ENCODE measurements around the gene ASB16. TPM values are rescaled to one million over a fixed set of nuclear protein-coding genes. Genes with fewer than 3 reads are reported as not detected.

Gene ASB16
- total RNA-seq, 1 experiment from 2014 or later = not detected

DNA sequence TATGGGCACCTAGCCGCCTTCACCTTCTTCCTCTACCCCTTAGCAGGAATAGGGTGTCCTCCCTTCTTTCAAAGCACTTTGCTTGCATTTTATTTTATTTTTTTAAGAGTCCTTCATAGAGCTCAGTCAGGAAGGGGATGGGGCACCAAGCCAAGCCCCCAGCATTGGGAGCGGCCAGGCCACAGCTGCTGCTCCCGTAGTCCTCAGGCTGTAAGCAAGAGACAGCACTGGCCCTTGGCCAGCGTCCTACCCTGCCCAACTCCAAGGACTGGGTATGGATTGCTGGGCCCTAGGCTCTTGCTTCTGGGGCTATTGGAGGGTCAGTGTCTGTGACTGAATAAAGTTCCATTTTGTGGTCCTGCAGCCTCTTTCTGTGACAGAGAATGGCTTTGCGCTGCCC lies 20.9 kb downstream of the ASB16 start:
- DNase-seq (ENCODE audit: unreplicated experiment) = no peak
- peaks cover 71% of the 10 kb centered on the region for H3K36me3 Mint-ChIP-seq (ENCODE audit: insufficient read depth, unreplicated experiment)
- BruUV-seq (replicated peaks) = no TSS peak
- no peak overlapping the region for H3K4me3 Mint-ChIP-seq (ENCODE audit: unreplicated experiment)
- ChIA-PET CTCF (interaction anchor here (1.4 kb wide), 1 partner anchor 18 kb away, joined by 4 read pairs; no protein-coding TSS in a partner anchor), POLR2A (interaction anchor here (0.6 to 1.7 kb wide), 4 partner anchors 8 to 133 kb away, joined by 3 to 6 read pairs (median 4); partner anchors contain the start of gene SLC25A39)
- H3K9me3 Mint-ChIP-seq (ENCODE audit: unreplicated experiment) = no peaks in the 10 kb centered on the region
- intact Hi-C loops (cut with micrococcal nuclease) = no loop called here
- H3K27me3 Mint-ChIP-seq (ENCODE audit: insufficient read depth, unreplicated experiment) = no peaks in the 10 kb centered on the region
- H3K27ac Mint-ChIP-seq (ENCODE audit: low read depth, unreplicated experiment) = no peak overlapping the region
- TF ChIP-seq, protein P1, sequence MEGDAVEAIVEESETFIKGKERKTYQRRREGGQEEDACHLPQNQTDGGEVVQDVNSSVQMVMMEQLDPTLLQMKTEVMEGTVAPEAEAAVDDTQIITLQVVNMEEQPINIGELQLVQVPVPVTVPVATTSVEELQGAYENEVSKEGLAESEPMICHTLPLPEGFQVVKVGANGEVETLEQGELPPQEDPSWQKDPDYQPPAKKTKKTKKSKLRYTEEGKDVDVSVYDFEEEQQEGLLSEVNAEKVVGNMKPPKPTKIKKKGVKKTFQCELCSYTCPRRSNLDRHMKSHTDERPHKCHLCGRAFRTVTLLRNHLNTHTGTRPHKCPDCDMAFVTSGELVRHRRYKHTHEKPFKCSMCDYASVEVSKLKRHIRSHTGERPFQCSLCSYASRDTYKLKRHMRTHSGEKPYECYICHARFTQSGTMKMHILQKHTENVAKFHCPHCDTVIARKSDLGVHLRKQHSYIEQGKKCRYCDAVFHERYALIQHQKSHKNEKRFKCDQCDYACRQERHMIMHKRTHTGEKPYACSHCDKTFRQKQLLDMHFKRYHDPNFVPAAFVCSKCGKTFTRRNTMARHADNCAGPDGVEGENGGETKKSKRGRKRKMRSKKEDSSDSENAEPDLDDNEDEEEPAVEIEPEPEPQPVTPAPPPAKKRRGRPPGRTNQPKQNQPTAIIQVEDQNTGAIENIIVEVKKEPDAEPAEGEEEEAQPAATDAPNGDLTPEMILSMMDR (IDR thresholded peaks at IDR 0.05; ENCODE audit: unreplicated experiment) = no peak
- peaks cover 11% of the 10 kb centered on the region for H3K4me1 Mint-ChIP-seq (ENCODE audit: insufficient read depth, unreplicated experiment)

DNA sequence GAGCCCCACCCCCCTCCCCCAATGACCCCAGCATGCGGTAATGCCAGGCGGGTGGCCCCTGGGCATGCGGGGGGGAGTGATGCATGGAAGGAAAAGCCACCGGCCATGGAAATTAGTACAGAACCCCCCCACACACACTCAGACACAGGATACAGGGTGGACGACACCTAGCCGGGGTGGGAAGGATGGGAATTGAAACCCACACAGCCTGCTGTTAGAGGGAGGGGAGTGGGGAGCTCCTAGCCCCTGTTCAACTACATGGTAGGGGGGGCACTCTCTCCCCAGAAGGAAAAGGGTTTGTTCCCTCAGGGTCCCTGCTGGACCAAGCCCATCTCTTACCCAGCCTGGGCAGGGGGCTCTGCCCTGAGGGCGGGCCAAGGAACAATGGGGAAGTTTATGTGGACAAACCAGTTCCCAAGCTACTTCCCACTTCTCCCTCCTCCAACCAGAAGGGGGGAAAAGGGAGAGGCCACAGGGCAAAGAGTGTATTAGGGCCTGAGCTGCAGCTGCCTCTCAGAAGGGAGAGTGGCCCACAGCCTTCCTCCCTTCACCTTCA lies 21.5 kb downstream of the ASB16 start:
- intact Hi-C loops (cut with micrococcal nuclease) = no loop called here
- Mint-ChIP-seq H3K27ac (ENCODE audit: low read depth, unreplicated experiment) (no peak overlapping the region), H3K36me3 (ENCODE audit: insufficient read depth, unreplicated experiment) (peaks cover 78% of the 10 kb centered on the region), H3K4me1 (ENCODE audit: insufficient read depth, unreplicated experiment) (peaks cover 11% of the 10 kb centered on the region), H3K9me3 (ENCODE audit: unreplicated experiment) (no peaks in the 10 kb centered on the region), H3K27me3 (ENCODE audit: insufficient read depth, unreplicated experiment) (no peaks in the 10 kb centered on the region), H3K4me3 (ENCODE audit: unreplicated experiment) (no peak overlapping the region)
- DNase-seq (ENCODE audit: unreplicated experiment) = no peak
- POLR2A ChIA-PET = interaction anchor here (0.6 to 1.3 kb wide), 2 partner anchors 27 to 133 kb away, joined by 3 read pairs; partner anchors contain the start of genes SLC25A39 and UBTF
- TSS peak; percentile 13 for BruUV-seq (replicated peaks)
- TF ChIP-seq, protein P1 (IDR thresholded peaks at IDR 0.05; ENCODE audit: unreplicated experiment) = no peak
- CTCF ChIA-PET = interaction anchor here (0.6 to 1.4 kb wide), 2 partner anchors 18 to 30 kb away, joined by 4 read pairs; no protein-coding TSS in a partner anchor

DNA sequence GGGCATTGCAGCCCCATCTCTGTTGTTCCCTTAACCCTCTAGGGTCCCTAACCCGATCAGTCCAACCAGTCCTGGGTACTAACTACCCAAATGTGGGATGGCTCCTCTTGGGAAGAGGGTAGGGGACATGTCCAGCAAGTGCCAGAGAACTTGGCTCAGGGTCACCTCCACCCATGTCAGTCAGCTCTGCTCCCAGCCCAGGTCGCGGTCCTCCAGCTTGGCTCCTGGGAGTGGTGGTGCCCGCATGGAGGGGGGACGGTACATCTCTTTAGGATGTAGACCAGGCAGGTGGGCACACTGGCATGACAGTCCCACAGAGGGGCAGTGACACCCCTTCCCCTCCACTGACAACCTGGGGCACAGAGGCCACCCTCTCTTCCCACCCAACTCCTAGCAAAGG lies 22.2 kb downstream of the ASB16 start:
- CTCF ChIA-PET = interaction anchor here (0.6 kb wide), 1 partner anchor 29 kb away, joined by 4 read pairs; no protein-coding TSS in a partner anchor
- no peak for DNase-seq (ENCODE audit: unreplicated experiment)
- Mint-ChIP-seq H3K4me3 (ENCODE audit: unreplicated experiment) (no peak overlapping the region), H3K27me3 (ENCODE audit: insufficient read depth, unreplicated experiment) (no peaks in the 10 kb centered on the region), H3K9me3 (ENCODE audit: unreplicated experiment) (no peaks in the 10 kb centered on the region), H3K36me3 (ENCODE audit: insufficient read depth, unreplicated experiment) (peaks cover 77% of the 10 kb centered on the region), H3K27ac (ENCODE audit: low read depth, unreplicated experiment) (peak overlapping the region; percentile 74), H3K4me1 (ENCODE audit: insufficient read depth, unreplicated experiment) (peaks cover 13% of the 10 kb centered on the region)
- POLR2A ChIA-PET = interaction anchor here (1.3 kb wide), 1 partner anchor 132 kb away, joined by 3 read pairs; the partner anchor contains the start of gene SLC25A39
- TF ChIP-seq, protein P1 (IDR thresholded peaks at IDR 0.05; ENCODE audit: unreplicated experiment) = no peak
- BruUV-seq (replicated peaks) = no TSS peak
- intact Hi-C loops (cut with micrococcal nuclease) = no loop called here

- POLR2A ChIA-PET = interaction anchor here (0.8 to 1.3 kb wide), 2 partner anchors 28 to 131 kb away, joined by 3 read pairs; partner anchors contain the start of gene SLC25A39
- no peak for DNase-seq (ENCODE audit: unreplicated experiment)
- H3K4me1 Mint-ChIP-seq (ENCODE audit: insufficient read depth, unreplicated experiment) = peaks cover 16% of the 10 kb centered on the region
- H3K36me3 Mint-ChIP-seq (ENCODE audit: insufficient read depth, unreplicated experiment) = peaks cover 78% of the 10 kb centered on the region
- H3K27me3 Mint-ChIP-seq (ENCODE audit: insufficient read depth, unreplicated experiment) = no peaks in the 10 kb centered on the region
- CTCF ChIA-PET = interaction anchor here (0.6 kb wide), 1 partner anchor 131 kb away, joined by 3 read pairs; no protein-coding TSS in a partner anchor
- TF ChIP-seq, protein P1 (IDR thresholded peaks at IDR 0.05; ENCODE audit: unreplicated experiment) = no peak
- H3K27ac Mint-ChIP-seq (ENCODE audit: low read depth, unreplicated experiment) = peak overlapping the region; percentile 74
- H3K4me3 Mint-ChIP-seq (ENCODE audit: unreplicated experiment) = no peak overlapping the region
- intact Hi-C loops (cut with micrococcal nuclease) = no loop called here
- no peaks in the 10 kb centered on the region for H3K9me3 Mint-ChIP-seq (ENCODE audit: unreplicated experiment)
- no TSS peak for BruUV-seq (replicated peaks)
Observed at GRCh38 chr17:44193326-44194084, 23.0 kb downstream of the ASB16 start.

All from MCF 10A (cell line).